Activated CD4-positive, alpha-beta T cell treated with anti-CD3 and anti-CD28 coated beads, Interleukin-2, amount 50 U/mL, for 16 hours (primary cell): ENCODE data around the gene ADAM33.

Experiments used
- DNase-seq: peaks from one replicate; pipeline ENCODE4 v3.0.0-alpha.2; 2020

ADAM33 gene

GRCh38 chr20:3681931-3682781 is at the start of gene ADAM33:
ADAM33 (minus strand) TSS chr20:3682010; CDS start chr20:3682004, 6 bp downstream.
- DNase-seq: no peak

GRCh38 chr20:3730803-3731672 is 49.2 kb upstream of the ADAM33 start:
- no peak for DNase-seq

- DNase-seq: no peak
Measured at GRCh38 chr20:3729811-3730540, 48.2 kb upstream of the ADAM33 start.

GRCh38 chr20:3729378-3729777 is 47.6 kb upstream of the ADAM33 start:
- DNase-seq: no peak

GRCh38 chr20:3728876-3729275 is 47.1 kb upstream of the ADAM33 start:
- DNase-seq: no peak

GRCh38 chr20:3728354-3728753 is 46.5 kb upstream of the ADAM33 start:
- no peak for DNase-seq

GRCh38 chr20:3727401-3728021 is 45.7 kb upstream of the ADAM33 start:
- DNase-seq: no peak

GRCh38 chr20:3724356-3724755 is 42.5 kb upstream of the ADAM33 start:
- no peak for DNase-seq

- no peak for DNase-seq
Measured at GRCh38 chr20:3723284-3723683, 41.5 kb upstream of the ADAM33 start.

GRCh38 chr20:3721912-3722311 is 40.1 kb upstream of the ADAM33 start:
- no peak for DNase-seq

- no peak for DNase-seq
Measured at GRCh38 chr20:3720626-3721025, 38.8 kb upstream of the ADAM33 start.

- no peak for DNase-seq
Measured at GRCh38 chr20:3720068-3720467, 38.3 kb upstream of the ADAM33 start.

- DNase-seq: no peak
Measured at GRCh38 chr20:3719046-3719445, 37.2 kb upstream of the ADAM33 start.

- DNase-seq: peak; percentile 20
Measured at GRCh38 chr20:3716195-3716834, 34.5 kb upstream of the ADAM33 start.

GRCh38 chr20:3714092-3714491 is 32.3 kb upstream of the ADAM33 start:
- no peak for DNase-seq

- no peak for DNase-seq
Measured at GRCh38 chr20:3712279-3712873, 30.6 kb upstream of the ADAM33 start, which contains the start of gene SIGLEC1. SIGLEC1 (minus strand) TSS chr20:3712600; CDS start chr20:3707128, 5,472 bp downstream.

- no peak for DNase-seq
Measured at GRCh38 chr20:3711484-3711941, 29.7 kb upstream of the ADAM33 start.

GRCh38 chr20:3710703-3711483 is 29.1 kb upstream of the ADAM33 start:
- peak; percentile 72 for DNase-seq

- DNase-seq: no peak
Measured at GRCh38 chr20:3710011-3710466, 28.2 kb upstream of the ADAM33 start.

GRCh38 chr20:3707508-3707899 is 25.7 kb upstream of the ADAM33 start:
- DNase-seq: no peak
